ENCODE data around the gene RPS6KC1.
"Not testable (repeated sequence)": the region's sequence is repeated elsewhere in the genome, so short reads cannot be mapped to it uniquely, and the experiment has no call there.

RPS6KC1 gene

DNA sequence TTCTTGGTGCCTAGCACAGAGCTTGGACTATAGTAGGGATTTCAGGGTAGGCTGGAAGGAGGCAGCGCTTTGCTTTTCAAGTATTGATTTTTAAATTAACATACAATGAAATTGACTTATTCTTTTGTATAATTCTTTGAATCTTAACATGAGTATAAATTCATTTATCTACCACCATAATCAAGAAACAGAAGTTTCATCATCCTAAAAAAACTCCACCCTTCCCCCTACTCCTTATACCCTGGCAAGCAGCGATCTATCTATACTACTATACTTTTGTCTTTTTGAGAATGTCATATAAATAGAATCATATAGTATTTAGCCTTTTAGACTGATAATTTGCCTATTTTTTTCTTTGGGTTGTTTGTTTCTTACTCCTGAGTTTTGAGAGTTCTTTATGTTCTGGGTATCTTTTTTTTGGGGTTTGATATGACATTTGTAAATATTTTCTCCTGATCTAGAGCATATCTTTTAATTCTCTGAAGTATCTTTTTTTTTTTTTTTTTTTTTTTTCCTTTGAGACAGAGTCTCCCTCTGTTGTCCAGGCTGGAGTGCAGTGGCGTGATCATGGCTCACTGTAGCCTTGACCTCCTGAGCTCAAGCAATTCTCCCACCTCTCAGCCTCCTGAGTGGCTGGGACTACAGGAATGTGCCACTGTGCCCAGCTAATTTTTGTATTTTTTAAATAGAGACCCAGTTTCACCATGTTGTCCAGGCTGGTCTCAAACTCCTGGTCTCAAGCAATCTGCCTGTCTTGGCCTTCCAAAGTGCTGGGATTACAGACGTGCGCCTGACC, 6.4 kb downstream of the RPS6KC1 start:
- no peak for DNase-seq

DNA sequence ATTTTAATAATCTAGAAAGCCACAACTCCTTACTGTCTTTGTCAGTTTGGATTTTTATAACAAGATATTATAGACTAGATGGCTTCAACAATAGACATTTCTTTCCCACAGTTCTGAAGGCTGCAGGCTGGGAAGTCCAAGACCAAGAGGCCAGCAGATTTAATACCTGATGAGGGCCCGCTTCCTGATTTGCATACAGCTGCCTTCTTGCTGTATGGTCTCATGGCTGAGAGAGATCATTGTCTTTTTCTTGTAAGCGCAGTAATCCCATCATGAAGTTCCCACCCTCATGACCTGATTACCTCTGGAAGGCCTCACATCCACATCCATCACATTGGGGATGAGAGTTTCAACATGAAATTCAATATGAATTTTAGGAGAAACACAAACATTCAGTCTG, 9.8 kb downstream of the RPS6KC1 start:
- no peak for DNase-seq

DNA sequence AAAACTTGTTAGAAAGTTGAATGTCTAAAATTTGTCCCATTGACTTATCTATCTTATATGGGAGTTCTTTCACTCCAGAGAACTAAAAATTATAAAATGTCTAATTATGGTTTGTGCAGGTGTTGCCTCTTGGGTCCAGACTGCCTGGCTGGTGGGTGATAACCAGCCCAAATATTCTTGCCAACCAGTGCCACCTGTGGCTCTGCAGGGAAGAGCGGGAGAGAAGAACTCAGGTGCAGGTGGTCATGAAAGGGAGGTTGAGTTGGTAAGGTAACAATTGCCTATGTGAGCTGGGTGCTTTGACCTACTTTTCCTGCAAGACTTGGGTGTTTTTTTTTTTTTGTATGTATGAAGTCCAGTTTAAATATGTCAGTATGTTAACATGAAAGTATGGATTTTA, 10.2 kb downstream of the RPS6KC1 start:
- DNase-seq, result no peak

DNA sequence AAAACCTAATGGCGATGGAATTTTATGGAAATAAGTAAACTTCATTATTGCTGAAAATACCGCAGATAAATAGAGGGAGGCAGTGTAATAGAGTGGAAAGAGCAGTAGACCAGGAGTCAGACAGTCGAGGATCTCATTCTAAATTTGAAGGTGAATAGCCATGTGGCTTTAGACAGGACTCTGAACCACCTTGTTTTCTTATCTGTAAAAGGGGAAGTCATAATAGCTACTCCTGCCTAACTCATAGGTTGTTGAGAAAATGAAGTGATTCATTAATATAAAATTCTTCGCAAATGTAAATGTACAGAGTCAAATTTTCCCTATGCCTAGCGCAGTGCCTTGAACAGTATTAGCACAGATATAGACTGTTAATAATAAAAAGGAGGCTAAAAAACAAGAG, 14.8 kb downstream of the RPS6KC1 start:
- DNase-seq, result no peak

DNA sequence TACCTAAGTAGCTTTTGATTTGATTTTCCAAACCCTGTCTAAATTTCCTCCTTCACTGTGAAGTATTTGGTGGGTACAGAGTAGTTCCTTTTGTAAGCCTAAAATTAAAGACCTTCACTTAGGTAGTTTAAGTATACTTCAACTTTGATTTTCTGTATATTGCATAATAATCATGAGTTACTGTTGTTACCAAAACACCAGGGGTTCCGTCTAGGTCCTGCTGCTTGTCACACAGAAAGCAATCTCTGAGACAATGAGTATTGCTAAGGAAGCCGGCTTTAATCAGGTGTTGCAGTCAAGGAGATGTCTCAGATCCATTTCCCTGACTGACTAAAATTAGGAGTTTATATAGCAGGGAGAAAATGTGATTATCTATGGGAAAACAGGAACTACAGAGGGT, 15.3 kb downstream of the RPS6KC1 start:
- no peak for DNase-seq

DNA sequence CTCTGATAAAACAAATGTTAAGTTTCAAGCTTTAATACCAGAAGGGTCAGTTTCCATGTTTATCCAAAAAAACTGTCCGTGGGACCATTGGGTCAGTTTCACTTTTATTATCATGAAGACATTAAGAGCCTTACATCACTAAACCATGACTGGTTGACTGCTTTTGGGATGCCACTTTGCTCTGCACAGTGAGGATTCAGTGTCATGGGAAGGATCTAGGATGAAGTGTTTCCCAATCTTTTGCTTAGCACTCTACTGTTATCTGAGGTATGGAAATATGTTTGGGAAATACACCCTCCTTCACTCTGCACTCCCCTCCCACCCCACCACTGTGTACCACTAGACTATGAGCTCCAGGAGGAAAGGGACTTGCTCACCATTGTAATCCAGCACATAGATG, 16.3 kb downstream of the RPS6KC1 start:
- DNase-seq, result no peak

DNA sequence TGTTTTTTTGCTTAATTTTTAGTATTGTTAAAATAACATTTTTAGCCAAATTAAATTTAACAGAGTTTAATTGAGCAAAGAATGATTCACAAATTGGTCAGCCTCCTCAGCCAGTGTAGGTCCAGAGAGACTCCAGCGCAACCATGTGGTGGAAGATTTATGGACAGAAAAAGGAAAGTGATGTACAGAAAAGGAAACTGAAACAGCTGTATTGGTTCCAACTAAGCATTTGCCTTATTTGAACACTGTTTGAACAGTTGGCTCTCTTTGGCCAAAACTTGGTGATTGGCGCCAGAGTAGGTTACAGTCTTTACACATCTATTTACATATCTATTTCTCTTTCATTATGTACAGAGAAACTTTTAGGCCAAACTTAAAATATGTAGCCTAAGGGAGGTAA, 19.4 kb downstream of the RPS6KC1 start:
- DNase-seq, result no peak

DNA sequence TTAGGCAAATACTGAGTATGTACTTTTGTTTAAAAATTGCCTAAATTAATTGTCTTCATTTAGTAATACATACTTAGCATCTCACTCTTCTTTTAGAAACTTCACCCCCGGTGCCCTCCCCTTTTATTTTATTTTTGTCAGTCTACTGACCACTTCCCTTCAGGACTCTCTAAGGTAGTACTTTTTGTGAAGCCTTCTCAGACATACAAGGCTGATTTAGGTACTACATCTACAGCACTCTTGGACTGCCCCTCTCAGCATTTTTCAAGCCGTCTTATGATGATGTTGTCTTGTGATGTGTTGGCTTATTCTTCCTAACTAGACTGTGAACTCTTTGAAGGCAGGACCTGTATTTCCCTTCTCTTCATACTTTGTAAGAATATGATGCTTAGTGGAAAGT, 24.7 kb downstream of the RPS6KC1 start:
- no peak for DNase-seq

DNA sequence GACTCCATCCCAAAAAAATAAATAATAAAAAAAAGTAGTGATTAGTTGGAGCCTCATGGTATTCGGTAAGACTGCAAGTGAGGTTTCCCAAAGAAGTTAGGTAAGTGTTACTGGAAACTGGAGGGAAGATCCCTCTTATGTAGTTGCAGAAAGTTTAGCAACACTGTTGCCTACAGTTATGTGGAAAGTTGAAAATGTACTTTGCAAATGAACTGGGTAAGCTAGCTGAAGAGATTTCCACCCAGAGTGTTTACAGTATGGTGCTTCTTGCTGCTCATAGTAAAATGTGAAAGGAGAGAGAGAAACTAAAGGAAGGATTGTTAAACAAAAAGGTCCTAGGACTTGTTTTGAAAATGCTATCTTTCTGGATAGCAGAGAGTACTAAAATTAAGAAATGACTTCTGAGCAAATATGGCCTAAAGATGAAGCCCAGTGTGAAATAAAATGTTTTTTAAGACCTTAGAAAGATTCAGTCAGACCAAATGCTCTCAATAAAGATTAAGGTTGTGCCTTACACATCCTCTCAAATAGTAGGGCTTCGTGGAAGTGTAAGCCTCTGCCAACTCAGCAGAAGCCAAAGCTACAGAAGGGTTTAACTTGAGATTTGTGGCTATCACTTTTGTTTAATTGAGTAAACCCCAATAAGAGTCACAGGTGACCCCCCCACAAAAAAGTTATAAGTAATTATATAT, 31.5 kb downstream of the RPS6KC1 start:
- DNase-seq, result no peak

DNA sequence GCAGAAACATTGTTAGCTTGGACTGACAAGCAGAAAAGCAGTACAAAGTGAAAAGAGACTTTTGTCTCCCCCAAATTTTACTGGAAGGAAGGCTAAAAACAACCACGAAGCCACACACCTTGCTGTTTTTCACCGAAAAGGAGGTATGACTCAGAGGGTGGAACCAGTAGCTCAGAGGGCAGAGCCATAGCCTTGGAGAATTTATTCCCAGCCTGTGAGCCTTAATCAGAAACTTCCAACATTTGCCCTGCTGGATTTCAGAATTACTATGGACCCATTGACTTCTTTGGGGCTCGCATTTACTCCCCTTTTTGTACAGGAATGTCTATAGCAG, 32.0 kb downstream of the RPS6KC1 start:
- no peak for DNase-seq

DNA sequence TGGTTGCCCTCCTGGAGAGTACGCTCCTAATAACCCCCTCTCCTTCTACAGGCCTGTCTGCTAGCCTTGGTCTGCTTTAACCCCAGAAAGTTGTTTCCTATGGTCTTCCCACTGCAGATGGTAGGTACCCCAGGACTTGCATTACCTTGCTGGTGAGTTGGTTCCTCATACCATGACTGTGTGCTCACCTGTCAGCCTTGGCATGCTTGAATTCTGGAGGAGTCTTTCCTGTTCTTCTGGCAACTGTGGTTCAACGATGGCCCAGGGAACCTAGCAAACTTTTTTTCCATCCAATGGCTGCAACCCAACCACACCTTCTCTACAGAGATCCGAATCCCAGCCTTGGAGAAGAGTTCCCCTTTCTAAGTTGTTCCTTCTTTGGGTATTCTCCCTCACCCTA, 36.9 kb downstream of the RPS6KC1 start:
- DNase-seq, result no peak

DNA sequence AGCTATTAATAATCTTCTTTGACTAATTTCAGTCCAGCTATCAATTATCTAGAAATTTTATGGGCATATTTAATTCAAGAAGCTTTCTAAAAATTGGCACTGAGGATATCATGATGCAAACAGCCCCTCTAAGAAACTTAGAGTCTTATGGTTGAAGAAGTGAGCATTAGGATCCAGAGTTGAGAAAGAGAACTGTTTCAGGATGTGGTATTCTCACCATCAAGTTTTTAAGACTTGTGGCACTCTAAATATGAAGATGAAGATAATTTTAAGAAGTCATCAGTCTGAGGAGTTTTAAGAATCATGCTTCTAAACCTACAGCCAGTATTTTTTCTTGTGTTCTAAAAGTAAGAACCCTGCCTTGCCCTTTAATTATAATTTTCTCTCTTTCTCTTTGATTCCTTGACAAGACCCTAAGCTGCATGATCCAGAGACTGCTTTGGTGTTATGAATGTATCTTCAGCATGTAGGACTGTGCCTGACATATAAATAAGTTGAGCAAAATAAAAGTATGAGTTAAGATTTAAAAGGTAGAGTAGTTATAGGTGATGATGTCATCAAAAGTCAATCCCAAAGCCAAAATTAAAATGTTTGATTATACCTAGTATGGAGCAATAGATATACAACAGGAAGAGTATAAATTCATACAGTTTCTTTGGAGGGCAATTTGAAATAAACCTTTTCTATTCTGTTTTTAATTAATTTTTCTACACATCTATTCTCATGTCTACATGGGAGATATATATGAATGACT, 39.1 kb downstream of the RPS6KC1 start:
- DNase-seq, result no peak

DNA sequence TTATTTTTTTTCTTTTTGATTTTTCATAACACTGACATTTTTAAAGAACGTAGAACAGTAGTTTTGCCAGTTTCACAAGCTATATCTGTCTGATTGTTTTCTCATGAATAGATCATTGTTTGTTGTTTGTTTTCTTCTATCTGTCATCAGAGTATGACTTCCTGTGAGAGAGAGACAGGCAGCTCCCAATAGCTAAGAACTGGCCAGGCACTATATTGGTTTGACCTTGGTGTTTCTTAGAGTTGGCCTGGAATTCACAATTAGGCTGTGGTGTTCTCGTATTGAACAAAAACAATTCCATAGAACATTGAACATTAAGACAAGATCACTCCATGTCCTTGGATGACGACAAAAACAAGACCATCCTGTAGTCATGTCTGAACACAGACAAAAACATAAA, 43.4 kb downstream of the RPS6KC1 start:
- DNase-seq, result no peak

DNA sequence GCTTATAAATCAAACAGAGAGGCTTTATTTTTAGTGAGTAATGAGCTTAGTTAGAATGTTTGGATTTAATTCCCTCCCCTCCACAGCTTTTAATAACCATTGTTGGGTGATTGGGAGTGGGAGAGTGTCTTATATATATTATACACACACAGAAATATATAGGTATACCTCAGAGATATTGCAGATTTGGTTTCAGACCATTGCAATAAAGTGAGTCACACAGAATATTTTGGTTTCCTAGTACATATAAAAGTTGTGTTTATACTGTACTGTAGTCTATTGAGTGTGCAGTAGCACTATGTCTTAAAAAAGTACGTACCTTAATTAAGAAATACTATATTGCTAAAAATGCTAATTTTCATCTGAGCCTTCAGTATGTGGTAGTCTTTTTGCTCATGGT, 44.4 kb downstream of the RPS6KC1 start:
- no peak for DNase-seq

DNA sequence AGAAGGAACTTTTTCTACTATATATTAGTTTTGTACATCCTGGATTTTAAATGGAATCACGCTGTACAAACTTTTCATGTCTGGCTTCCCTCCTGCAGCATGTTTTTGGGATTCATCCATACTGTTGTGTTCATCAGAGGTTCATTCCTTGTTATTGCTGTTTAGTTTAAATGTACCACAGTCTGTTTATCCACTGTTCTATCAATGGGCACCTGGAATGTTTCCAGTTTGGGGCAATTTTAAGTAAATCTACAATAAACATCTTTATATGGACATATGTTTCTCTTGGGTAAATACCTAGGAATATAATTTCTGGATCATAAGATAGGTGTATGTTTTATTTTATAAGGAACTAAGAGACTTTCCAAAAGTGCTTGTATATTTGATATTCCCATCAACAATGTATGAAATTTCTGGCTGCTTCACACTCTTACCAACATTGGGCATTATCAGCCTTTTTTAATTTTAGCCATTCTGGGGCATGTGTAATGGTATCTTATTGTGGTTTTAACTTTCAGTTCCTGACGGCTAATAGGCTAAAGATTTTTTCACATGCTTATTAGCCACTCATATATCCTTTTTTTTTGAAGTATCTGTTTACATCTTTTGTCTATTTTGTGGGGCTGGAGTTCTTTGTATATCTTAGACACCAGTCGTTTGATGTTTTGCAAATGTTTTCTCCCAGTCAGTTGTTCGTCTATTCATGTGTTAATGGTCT, 48.8 kb downstream of the RPS6KC1 start:
- DNase-seq, result no peak

DNA sequence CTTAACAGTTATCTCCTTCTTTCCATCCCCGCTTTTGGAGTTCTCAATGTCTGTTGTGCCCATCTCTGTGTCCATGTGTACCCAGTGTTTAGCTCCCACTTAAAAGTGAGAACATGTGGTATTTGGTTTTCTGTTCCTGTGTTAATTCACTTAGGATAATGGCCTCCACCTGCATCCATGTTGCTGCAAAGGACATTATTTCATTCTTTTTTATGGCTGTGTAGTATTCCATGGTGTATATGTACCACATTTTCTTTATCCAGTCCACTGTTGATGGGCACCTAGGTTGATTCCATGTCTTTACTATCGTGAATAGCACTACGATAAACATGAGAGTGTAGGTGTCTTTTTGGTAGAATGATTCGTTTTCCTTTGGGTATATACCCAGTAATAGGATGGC, 49.5 kb downstream of the RPS6KC1 start:
- not testable (repeated sequence) for DNase-seq

DNA sequence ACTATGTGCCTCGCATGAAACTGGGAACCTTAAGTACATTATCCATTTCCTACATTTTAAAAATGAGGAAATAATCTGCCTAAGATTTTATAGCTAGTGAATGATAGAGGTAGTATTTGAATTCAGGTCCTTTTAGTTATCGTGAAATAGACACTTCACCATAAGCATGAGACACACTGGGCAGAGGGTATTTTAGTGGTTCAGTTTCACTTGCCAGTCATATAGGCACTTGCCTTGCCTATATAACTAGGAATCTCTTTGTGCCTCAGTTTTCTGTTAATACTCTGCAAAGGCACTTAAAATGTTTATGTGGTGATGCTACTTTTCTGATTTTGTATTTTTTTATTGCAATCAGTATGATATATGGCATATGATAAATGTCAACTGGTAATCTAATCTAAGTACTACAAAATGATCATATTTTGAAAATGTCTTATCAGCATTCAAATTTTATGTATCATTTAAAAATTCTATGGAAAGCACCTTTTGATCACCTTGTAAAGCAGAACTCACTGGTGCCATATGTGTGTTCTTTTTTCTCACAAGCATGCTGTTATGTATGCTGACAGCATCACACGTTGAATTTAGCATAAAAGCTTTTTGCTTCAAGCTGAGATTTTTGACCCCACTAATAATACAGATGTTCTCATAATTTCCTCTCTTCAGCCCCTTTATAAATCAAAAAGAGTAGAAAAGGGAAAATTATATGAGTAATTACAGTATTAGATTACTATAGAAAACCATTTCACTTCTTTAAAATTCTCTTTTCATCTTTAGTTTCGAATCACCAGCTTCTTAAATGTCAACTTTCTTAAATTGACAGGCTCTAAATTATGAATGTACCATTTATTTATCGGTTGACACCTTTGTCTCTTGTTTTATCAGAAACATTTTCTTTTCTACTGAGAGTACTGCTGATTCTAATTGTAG, 52.6 kb downstream of the RPS6KC1 start:
- DNase-seq, result no peak

DNA sequence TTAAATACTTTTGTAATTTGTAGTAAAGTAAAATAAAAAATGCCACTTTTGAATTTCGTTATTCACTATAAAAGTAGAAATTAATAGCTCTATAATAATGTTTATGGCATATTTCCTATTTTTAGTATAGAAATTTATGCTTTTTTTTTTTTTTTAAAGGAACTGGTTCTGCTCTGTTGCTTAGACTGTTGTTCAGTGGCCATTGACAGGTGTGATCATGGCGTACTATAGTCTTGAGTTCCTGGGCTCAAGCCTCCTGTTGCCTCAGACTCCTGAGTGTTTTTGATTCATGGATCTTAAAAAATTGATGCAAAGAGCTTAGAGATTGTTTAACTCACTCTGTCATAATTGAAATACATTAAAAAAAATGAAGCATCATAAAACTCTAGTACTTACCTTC, 53.6 kb downstream of the RPS6KC1 start:
- no peak for DNase-seq

DNA sequence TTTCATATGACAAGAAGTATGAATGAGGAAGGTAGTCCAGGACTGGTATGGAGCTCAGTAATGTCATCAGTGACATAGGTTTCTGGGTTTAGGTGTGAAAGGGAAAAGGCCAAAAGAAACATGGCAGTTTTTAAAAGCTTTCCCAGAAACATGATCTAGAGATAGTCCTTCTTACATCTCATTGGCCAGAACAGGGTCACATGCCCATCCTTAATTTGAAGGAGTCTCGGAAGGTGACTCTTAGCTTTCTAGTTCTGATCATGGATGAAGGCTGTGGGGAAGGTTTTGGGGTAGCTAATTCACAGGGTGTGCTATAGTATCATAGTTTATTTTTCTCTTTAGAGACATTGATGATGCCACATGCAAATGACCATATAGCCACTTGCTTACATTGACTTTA, 55.3 kb downstream of the RPS6KC1 start:
- no peak for DNase-seq

DNA sequence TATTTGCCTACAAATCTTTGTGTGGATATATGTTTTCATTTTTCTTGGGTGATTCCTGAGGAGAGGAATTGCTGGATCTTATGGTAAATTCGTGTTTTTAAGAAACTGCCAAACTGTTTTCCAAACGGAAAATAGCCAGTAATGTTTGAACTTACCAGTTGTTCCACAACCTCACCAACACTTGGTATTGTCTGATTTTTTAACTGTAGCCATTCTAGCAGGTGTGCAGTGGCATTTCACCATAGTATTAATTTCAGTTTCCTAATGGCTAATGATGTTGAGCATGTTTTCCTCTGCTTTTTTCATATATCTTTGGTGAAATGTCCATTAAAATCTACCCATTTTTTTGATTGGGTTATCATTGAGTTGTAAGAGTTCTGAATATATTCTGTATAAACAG, 56.6 kb downstream of the RPS6KC1 start:
- DNase-seq, result no peak

DNA sequence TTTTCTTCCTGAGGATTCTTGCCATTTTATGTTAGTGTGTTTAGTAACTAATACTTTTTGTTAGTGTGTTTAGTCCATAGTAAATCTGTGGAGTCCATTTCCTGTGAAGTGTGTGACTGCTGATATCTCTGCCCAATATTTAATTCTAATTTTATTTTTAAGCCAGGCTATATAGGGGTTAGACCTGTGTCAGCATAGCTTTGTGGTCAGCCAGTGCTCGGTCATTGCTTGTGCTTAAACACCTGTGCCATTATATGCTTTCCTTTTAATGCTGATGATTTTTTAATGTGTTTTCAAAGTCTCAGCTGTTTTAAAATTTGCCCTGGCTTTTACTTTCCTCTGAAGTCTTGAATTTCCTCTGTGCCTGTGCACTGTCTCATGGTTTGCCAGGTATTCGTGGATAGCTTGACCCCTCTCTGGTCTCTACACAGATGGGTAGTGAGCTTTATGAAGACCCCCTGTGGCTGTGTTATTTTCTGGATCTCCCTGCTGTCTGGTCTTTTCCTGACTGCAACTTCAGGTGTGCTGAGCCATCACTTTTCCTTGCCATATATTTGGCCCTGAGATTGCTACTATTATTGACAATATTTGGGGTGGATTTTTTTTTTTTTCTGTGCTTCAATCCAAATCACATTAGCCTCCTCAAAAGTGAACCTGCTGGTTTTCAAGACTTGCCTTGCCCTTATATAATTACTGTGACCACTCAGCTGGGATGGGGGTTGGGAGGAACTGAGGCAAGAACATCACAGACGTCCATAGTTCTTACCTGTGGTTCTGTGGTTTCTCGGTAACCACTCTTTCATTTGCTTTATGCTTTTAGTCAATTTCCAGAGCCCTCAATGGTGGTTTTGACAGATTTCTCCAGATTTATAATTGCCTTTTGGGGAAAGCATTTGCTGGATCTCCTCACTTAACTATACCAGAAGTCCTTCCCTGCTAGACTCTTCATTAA, 59.6 kb downstream of the RPS6KC1 start:
- DNase-seq, result no peak

Measured in activated gamma-delta T cell (primary cell).